HG03460 (cell line): ENCODE measurements around the gene SH3BP5L.
A peak's percentile ranks its signal among the peaks of the same experiment; 100 is the strongest.
"Not testable (repeated sequence)": the region's sequence is repeated elsewhere in the genome, so short reads cannot be mapped to it uniquely, and the experiment has no call there.

Experiments
- ATAC-seq: cut with Tn5 transposase; IDR thresholded peaks from one replicate; pipeline ENCODE4 v1.9.1; 2021; ENCODE audit not compliant: unreplicated experiment

Gene SH3BP5L

DNA sequence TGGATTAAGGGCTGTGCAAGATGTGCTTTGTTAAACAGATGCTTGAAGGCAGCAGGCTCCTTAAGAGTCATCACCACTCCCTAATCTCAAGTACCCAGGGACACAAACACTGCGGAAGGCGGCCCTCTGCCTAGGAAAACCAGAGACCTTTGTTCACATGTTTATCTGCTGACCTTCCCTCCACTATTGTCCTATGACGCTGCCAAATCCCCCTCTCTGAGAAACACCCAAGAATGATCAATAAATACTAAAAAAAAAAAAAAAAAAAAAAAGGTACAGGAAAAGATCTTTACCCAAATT is 5.0 kb upstream of the SH3BP5L start:
- not testable (repeated sequence) for ATAC-seq

DNA sequence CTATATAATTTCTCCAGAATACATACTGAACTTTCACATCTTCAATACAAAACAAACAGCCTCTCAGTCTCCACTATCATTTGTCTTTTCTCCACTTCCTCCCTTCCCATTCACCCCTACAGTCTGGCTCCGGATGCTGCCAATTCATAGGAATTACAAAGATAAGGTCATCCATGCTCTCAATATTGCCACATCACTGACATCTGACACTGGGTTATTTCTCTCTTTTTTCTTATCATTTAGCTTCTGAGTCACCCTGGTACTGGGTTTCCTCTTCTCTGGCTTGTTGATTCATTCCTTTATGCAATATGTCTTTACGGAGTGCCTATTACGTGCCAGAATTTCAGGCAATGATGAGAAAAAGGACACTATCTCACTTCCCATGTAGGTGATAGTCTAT is 3.1 kb upstream of the SH3BP5L start:
- no peak for ATAC-seq

DNA sequence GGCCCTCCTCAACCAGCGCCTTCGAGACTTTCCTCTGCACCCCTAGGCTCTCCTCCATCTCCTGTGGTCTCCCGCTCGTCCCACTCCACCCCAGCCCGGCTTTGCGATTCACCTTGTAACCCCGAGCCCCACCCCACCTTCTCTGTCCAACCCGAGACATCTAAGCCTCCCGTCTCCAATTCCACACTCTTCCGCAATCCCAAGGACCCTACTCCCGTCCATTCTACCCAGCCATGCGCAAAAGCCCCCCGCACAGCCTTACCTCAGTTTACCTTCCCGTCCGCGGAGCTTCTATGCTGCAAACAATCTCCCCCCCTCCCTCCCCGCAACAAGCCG is 174 bp downstream of the SH3BP5L start:
- ATAC-seq, result peak; percentile 5

DNA sequence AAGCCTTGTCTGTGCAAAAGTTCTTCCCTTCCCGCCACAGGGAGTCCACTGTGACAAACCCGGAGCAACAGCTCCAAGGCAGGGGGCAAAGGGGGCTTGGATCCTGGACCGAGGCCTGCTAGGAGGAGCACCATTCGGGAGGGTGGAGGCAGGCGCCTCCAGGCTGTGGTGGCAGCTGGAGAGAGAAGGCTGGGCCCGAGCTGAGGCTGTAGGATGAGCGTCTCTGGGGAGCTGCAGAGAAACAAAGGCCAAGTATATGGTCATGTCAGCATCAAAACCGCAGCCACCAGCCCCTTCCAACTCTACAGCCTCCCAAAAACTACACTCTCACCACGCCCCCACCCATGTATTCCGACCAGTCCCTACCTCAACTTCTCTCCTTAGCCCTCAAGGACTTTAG is 579 bp downstream of the SH3BP5L start:
- ATAC-seq, result no peak

DNA sequence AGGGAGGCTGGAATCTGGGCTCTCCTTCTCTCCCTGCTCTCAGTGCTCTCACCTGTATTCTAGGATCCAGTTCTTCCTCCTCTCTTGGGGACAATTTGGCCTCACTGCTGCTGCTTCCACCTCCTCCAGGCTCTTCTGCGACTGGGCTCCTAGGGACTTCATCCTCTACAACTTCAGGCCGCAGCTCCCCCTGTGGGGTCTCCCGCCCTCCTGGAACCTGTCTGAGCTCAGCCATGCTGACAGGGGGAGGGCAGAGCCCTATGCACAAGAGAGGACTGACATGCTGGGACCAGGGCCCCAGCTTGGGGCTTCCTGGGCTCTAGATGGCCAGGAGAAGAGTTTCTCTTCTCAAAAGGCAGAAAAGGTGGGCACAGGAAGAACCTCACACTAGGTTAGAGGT is 1.0 kb downstream of the SH3BP5L start:
- ATAC-seq, result no peak

DNA sequence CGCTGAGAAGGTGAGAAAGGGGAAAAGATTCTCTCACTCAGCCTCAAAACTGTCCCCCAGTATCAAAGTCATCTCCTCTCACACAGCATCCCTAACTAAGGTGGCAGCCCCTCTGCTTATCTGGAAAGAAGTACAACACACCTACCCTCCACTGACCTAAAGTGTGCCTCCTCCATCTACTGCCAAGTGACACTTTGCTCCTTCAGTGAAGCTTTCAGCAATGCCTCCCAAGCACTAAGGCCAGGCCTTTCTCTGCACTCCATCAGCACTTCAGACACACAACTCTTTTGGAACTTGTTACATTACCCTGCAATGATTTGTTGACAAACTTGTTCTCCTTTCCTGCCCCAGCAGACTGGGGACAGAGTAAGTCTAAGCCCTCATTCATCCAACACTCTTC is 1.4 kb downstream of the SH3BP5L start:
- no peak for ATAC-seq

DNA sequence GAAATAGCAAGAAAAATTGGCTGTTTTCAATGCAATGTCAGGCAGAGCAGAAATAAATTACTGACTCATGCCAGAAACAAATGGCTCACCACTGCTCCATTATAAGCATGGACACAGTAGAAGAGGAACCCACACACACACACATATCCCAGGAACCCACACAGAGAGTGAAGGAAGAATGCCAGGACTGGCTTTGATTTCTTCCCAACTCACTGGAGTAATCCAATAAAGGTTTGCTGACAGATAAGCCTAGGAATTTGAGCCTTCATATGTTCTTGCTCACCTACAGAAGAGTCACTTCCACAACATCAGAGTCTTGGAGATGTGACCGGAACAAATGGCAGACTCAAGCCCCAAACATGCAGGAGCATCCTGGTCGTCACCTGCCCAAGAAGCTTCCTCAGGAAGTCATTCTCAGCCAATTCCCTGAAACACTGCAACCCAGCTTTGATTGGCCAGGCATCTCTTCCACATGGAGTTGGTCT is 2.2 kb downstream of the SH3BP5L start:
- no peak for ATAC-seq

DNA sequence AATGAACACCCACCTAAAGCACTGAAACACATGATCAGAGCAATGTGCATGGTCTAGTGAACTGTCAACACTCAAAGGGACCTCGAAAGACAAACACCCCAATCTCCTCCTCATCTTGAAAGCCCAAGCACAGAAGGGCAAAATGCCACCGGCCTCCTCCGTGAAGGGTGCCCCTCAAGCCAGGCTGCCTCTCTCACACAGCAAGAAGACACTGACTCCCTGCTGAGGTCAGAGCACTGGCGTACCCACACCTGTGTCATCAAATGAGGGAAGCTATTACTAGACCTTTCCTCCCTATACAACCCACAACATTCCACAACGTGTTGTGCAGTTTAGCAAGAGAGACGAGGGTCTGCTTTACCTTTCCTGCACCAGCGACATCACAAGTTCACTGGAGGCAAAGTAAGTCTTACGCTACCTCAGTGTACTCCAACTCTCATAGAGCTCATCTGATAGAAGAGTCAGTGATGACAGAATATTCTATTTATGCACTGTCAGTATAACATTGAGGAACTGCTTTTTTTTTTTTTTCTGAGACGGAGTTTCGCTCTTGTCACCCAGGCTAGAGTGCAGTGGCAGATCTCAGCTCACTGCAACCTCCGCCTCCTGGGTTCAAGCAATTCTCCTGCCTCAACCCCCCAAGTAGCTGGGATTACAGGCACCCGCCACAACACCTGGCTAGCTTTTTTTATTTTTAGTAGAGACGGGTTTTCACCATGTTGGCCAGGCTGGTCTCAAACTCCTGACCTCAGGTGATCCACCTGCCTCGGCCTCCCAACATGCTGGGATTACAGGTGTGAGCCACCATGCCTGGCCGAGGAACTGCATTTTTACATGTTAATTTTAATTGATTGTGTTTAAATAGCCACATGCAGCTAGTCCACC is 3.3 kb downstream of the SH3BP5L start:
- ATAC-seq, result no peak

DNA sequence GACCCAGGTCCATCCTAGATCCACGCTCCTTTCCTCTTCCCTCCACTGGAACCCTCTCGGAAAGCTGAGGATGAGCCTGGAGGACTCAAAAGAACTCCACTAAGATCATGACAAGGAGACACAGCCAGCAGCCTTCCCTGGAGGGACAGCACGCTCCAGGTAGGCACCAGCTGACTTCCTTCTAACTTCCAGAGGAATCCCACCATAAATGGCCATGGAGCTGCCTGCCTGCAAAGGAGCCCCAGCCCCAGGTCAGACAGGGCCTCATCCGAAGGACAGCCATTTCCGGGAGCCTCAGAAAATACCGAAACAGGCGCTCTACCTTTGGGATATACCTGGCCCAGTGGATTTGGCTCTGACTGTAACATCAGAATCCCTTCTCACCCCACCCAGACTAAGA is 4.1 kb downstream of the SH3BP5L start:
- ATAC-seq, result no peak

DNA sequence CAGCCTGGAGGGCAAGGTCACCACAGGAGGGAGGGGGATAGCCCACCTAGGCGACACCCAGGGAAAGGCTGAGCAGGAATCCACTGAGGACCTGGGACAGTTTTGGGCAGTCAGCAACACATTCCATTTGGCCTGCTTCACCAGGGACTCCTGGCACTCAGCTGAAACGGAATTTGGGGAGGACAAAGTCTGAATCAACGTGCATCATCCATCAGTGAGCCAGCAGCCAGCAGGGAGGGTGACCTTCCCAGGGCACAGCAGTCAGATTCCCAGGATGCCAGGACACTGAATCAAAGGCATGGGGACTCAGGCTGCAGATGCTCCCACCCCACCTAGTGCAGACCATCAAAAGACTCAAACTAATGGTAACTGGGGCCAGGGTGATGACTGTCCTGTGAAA is 4.6 kb downstream of the SH3BP5L start:
- ATAC-seq, result no peak

DNA sequence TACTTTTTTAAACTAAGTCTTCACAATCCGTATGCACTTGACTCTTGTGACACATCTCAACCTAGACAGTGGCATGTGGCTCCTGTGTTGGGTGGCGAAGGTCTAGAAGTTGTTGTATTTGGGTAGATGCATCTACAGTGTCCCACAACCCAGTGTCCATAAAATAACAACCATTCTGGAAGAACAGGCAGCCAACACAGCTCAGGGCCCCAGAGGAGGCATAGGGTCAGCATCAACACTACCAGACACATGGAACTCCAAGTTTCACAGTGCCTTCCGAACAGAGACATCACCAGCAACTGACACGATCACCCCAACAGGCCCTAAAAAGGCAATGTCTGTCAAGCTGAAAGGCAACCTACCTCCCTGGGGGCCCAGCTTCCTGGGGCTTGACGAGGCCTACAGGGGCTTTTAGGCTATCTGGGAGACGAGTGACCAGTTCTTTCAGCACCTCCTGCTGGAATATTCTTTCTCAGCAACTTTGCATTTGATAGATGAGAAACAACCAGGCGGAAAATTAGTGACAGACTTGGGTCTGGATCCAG is 5.6 kb downstream of the SH3BP5L start:
- no peak for ATAC-seq

DNA sequence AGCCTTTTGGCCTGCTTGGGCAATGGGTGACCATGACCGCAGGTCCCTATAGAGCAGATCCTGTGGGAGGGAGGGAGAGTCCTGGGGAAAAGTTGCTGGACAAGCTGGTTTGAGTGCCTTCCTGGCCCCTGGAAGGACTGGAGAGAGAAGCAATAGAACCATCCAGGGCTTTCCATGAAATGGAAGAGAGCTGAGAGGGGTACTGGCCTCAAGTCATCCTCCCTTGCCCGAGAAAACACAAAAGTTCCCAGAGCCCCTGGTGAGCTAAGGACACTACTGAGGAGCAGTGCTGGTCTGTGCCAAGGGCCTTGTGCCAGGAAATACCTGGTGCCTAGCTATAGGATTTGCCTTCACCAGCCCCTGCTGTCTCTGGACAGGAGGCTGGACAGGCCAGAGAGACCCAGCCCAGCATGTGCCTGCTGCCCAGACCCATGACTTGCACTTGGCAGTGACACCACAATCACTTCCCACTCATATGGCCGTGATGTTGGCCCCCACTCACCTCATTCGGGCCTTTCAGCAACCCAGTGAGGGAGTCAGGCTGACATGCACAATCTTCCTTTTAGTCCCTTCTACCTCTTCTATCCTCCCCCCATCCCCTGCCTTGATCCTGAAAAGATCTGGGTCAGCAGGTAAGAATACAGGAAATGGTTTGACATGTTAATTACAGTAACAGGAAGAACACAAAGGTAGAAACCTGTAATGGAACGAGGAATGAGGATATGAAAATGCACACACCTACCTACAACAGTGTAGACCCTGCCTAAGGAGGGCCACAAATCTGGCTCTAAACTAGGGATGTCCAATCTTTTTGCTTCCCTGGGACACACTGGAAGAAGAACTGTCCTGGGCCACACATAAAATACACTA is 7.0 kb downstream of the SH3BP5L start:
- ATAC-seq, result no peak

DNA sequence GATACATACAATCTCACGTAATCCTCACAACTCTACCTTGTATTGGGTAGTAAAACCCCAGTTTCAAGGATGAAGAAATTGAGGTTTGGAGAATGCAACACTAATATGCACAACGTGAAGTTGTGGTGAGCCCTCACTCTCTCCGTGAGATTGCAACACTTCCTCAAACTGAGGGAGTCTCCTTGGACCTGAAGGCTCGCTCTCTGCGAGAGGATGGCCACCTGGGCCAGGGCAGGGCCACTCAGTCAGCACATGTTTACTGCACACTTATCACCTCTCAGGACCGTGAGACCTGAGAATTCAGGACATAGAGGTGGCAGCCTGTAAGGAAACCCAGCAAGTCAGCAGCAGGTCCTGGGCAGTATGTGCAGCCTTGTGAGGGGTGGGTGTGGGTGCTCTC is 8.7 kb downstream of the SH3BP5L start:
- ATAC-seq, result no peak

DNA sequence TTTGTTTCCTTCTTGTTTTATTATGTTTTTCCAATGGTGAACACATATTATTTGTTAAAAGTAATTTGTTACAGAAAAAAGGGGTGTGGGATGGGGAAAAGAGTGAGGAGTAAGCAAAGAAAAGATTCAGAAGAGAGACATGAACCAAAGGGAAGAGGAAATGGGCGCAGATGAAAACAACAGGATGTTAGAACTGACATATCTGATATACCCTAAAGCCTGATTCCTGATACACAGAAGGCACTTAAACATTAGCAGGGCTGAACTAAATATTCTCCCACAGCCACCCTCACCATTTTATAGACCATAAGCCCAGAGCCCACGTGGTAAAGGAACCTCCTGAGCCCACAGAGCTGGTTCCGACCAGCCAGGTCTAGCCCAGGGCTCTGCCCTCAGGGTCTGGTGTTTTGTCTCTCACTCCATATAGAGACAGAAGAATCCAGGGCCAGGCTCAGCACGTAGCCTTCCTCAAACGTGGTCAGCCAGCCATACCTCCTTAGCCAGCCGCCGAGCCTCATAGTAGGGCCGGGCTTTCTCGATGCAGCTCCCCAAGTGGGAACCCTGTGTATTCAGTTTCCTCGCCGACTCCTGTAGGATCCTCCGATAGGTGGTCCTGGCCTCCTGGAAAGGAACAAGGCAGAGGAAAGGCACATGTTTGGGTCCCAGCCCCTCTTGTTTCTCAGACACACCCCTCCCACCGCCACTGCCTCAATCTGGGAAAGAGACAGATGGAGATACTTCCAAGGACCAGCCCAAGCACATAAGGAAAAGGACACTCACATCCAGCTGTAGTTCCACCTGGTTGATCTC is 9.5 kb downstream of the SH3BP5L start:
- ATAC-seq, result no peak

DNA sequence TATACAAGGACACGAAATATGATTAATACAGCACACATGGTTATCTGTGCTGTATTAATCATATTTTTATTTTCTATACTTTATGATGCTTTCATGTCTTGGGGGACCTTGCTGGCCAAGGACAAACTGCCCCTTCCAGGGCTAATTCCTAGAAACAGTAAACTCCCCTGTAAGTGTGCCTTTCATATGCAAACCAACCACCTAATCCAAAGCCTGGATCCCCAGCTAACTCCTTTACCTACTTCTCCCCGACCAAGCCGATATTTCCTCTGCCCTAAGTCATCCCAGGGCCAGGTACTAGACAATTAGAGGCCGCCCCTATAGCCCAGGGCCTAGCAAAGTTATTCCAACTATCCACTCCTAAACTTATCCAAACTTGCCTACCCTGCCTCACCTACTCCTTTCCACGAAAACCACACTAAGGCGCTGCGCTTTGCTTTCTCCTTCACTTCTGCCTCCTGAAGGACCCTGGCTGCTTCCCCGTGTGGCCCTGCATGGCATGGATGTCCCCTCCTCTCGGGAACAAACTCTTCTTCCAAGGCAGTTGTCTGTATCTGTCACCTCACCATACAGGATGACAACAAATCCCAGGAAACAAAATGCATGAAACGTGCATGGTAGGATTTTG is 10.2 kb downstream of the SH3BP5L start:
- ATAC-seq, result no peak

DNA sequence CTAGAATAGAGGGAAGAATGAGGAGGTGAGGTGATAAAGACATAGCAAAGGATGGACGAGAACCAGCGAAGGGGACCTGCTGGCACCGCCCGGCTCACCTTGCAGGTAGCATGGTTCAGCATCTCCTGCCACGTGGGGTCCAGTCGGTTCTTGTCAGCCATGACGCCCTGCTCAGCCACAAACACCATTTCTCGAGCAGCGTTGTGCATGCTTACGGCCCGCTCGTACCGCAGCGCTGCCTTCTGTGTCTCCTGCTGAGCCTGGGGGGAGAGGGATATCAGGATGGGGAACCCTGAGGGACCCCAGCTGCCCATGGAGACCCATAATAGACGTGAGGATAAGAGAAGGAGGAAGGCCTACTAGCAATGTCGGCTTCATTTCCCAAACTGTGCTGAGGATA is 11.4 kb downstream of the SH3BP5L start:
- no peak for ATAC-seq

DNA sequence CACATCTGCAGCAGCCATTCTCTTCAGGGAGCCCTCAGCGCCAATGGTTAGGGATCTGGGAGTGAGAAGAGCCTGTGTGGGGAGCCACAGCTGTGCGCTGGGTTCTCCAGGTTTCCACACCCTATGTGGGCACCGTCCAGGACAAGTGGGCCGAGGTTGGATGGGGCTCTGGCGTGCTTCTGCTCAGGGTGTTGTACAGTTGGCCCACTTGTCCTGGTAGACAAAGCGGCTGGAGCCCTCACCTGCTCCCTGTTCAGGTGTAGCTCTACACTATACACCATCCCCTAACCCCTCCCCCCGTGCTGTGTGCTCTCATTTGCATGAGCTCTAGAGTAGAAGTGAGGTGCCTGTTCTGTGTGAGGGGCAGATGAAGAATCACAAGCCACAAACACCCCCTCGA is 12.2 kb downstream of the SH3BP5L start:
- no peak for ATAC-seq

DNA sequence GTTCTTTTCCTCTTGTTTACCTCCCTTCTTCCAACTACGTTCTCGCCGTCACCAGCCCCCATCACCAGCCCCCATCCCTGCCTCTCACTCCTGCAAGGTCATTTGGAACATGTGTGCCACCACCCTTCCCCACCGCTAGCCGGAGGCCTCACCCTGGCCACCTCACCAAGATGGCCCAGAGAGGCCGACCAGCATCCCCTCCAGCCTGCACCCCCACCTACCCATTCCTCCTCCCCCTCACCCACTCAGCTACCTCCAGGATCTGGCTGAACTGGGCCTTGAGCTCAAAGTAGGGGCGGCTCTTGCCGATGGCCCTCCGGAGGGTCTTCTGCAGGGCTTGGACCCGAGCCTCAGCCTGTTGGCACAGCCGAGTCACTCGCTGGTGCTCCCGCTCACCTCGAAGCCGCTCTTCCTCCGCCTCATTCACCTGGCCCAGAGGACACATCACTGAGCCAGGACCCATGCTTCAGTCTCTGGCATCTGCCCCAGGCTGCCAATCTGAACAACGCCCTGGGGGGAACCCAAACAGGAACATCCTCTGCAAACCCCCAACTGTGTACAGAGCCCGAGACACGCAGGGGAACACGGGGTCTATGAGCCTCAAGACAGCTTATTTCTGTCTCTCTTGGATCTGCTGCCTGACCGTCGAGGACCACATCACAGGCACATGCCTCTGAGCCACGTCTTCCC is 12.8 kb downstream of the SH3BP5L start:
- no peak for ATAC-seq

DNA sequence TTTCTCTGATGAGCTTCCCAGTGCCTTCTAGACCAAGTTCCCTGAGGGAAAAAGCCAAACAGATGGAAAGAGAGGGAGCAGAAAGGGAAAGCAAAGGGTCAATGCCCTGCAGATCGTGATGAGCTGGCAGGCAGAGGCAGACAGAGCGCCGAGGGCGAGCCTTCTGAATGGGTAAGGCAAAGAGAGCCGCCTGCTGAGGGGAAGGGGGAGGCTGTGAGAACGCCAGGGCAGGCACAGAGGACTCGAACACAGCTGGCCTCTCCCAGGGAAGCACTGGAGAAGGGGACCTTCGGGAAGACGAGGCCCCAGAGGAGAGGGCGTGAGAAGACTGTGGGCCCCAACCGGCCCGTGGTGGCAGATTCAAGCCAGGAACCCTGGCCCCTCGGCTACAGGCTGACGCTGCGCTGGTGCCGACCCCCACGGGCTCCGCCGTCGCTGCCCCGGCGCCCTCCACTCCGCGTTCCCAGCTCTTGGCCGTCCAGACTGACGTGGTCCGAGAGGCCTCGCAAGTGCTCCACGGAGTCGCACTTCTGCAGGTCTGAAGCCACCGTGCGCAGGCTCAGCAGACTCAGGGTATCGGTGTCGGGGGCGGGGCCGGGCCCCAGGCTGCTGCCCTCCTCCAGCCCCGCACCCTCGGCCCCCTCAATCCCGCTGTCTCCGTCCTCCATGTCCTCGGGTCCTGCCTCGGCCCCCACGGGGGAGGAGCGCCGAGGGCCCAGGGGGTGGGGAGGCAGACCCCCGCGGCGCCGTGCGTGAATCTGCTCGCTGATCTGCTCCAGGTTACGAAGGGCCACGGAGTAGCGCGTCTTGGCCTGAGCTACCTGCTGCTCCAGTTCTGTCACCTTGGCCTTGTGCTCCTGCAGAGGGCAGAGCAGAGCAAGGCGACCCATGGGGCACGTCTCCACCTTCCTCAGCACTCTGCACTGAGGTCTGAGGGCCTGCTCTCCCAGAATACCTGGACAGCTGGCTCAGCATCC is 13.9 kb downstream of the SH3BP5L start:
- no peak for ATAC-seq
